SK-N-SH (cell line): ENCODE measurements around the gene KCTD11. TPM values are rescaled to one million over a fixed set of nuclear protein-coding genes. Genes with fewer than 3 reads are reported as not detected.

ENCODE experiments used
- CTCF ChIA-PET: fragments of 300-600, 350-600 bp; formaldehyde crosslinking; extraction: SDS; loops from one replicate; lab custom pipeline; 2021; lab: Yijun Ruan, JAX
- POLR2A ChIA-PET: fragments of 350-600 bp; sonication (Branson Sonifier 250); formaldehyde crosslinking; extraction: SDS; loops from one replicate; lab custom pipeline; 2020; ENCODE audit warnings: antibody characterized with exemption, inconsistent platforms; lab: Yijun Ruan, JAX
- DNase-seq: peaks from one replicate; pipeline ENCODE4 v3.0.0; 2012
- H2AFZ ChIP-seq: fragments of 200-600 bp; sonication (generic); 2 replicates; pipeline ENCODE4 v1.8.1; 2016; ENCODE audit warnings: antibody characterized with exemption, mild to moderate bottlenecking, low read depth
- H3F3A ChIP-seq: fragments of 200-600 bp; sonication (generic); replicated peaks from 2 replicates; pipeline ENCODE3; 2016; ENCODE audit warnings: antibody characterized with exemption, mild to moderate bottlenecking; ENCODE audit not compliant: insufficient read depth
- H3K27ac ChIP-seq, 2 experiments: fragments of 200-500 bp in 1 of 2; fragments of 200-600 bp in 1 of 2; sonication (Bioruptor generic) in 1 of 2; sonication (generic), shearing (Covaris generic) in 1 of 2; 2 replicates each; pipeline versions ENCODE4 v1.5.1 to v1.6.1; 2014 to 2016; ENCODE audit warnings: low read depth in 2 of 2, inconsistent platforms in 1 of 2, low read length in 1 of 2, mild to moderate bottlenecking in 1 of 2, mixed read lengths in 1 of 2
- H3K27me3 ChIP-seq: fragments of 200-600 bp; sonication (generic), shearing (Covaris generic); 2 replicates; pipeline ENCODE4 v1.6.1; 2016; ENCODE audit warnings: mixed run types; ENCODE audit not compliant: insufficient read depth
- H3K36me3 ChIP-seq, 2 experiments: fragments of 200-500 bp in 1 of 2; fragments of 200-600 bp in 1 of 2; sonication (Bioruptor generic) in 1 of 2; sonication (generic) in 1 of 2; replicated peaks in 1 of 2; 2 replicates each; pipeline versions ENCODE3 to v1.5.1; 2014 to 2016; ENCODE audit warnings: low read length in 1 of 2, mild to moderate bottlenecking in 1 of 2; ENCODE audit not compliant: insufficient read depth in 2 of 2, control insufficient read depth in 1 of 2
- H3K4me1 ChIP-seq, 2 experiments: fragments of 200-500 bp in 1 of 2; fragments of 200-600 bp in 1 of 2; sonication (Bioruptor generic) in 1 of 2; sonication (generic), shearing (Covaris generic) in 1 of 2; 2 replicates each; pipeline versions ENCODE4 v1.5.1 to v1.6.1; 2014 to 2016; ENCODE audit warnings: low read depth in 1 of 2, low read length in 1 of 2, mixed run types in 1 of 2; ENCODE audit not compliant: insufficient read depth in 2 of 2, control insufficient read depth in 1 of 2
- H3K4me2 ChIP-seq: fragments of 200-600 bp; sonication (generic), shearing (Covaris generic); 2 replicates; pipeline ENCODE4 v1.6.1; 2017; ENCODE audit warnings: mixed run types
- H3K4me3 ChIP-seq, 2 experiments: fragments of 200-500 bp in 1 of 2; fragments of 200-600 bp in 1 of 2; sonication (Bioruptor generic) in 1 of 2; sonication (generic), shearing (Covaris generic) in 1 of 2; 2 replicates each; pipeline versions ENCODE4 v1.5.1 to v1.8.1; 2014 to 2016; ENCODE audit warnings: low read depth in 2 of 2, inconsistent platforms in 1 of 2, low read length in 1 of 2, mild to moderate bottlenecking in 1 of 2, mixed read lengths in 1 of 2, moderate library complexity in 1 of 2
- H3K79me2 ChIP-seq: fragments of 200-600 bp; sonication (generic); 2 replicates; pipeline ENCODE4 v1.8.1; 2017; ENCODE audit warnings: mild to moderate bottlenecking; ENCODE audit not compliant: insufficient read depth
- H3K9ac ChIP-seq: fragments of 200-600 bp; sonication (generic); 2 replicates; pipeline ENCODE4 v1.6.1; 2017; ENCODE audit warnings: mixed run types
- H3K9me2 ChIP-seq: fragments of 200-600 bp; sonication (generic); 2 replicates; pipeline ENCODE4 v1.6.1; 2017; ENCODE audit warnings: mixed run types
- H3K9me3 ChIP-seq: fragments of 200-600 bp; sonication (generic); 2 replicates; pipeline ENCODE4 v1.6.1; 2017; ENCODE audit warnings: mixed run types, mild to moderate bottlenecking, moderate library complexity
- H4K20me1 ChIP-seq: fragments of 200-600 bp; sonication (generic); 2 replicates; pipeline ENCODE4 v1.6.1; 2017; ENCODE audit warnings: mild to moderate bottlenecking, mixed run types; ENCODE audit not compliant: insufficient read depth
- ELF1 ChIP-seq: IDR thresholded peaks from 2 replicates; pipeline ENCODE4 v1.4.0; 2012
- EP300 ChIP-seq, 2 experiments: IDR thresholded peaks; 2 replicates each; pipeline versions ENCODE4 v1.4.0 to v1.6.1; 2012; ENCODE audit warnings: borderline replicate concordance in 1 of 2, low read depth in 1 of 2, low read length in 1 of 2
- FOSL2 ChIP-seq: IDR thresholded peaks from 2 replicates; pipeline ENCODE4 v1.4.0; 2012; ENCODE audit warnings: low read depth, mild to moderate bottlenecking, moderate library complexity, borderline replicate concordance
- FOXJ3 ChIP-seq: sonication (generic); formaldehyde crosslinking; IDR thresholded peaks from 2 replicates; pipeline ENCODE4 v1.5.1; 2020; ENCODE audit warnings: mild to moderate bottlenecking, missing genetic modification reagents
- GABPA ChIP-seq: IDR thresholded peaks from 2 replicates; pipeline ENCODE4 v1.4.0; 2012; ENCODE audit warnings: low read depth, mild to moderate bottlenecking
- GATA2 ChIP-seq: sonication (generic); formaldehyde crosslinking; IDR thresholded peaks from 2 replicates; pipeline ENCODE4 v1.5.0; 2020; ENCODE audit warnings: mild to moderate bottlenecking, missing genetic modification reagents
- MEF2A ChIP-seq: IDR thresholded peaks from 2 replicates; pipeline ENCODE4 v1.4.0; 2012; ENCODE audit warnings: low read depth, borderline replicate concordance
- MXI1 ChIP-seq: IDR thresholded peaks from 2 replicates; pipeline ENCODE4 v1.6.1; 2012; ENCODE audit warnings: mild to moderate bottlenecking, low read depth, low read length, improper control_type of control experiment
- NRF1 ChIP-seq: IDR thresholded peaks from 2 replicates; pipeline ENCODE4 v1.6.1; 2012; ENCODE audit warnings: low read depth, mild to moderate bottlenecking, low read length
- RAD21 ChIP-seq: IDR thresholded peaks from 2 replicates; pipeline ENCODE4 v1.6.1; 2012; ENCODE audit warnings: mild to moderate bottlenecking, low read length
- RCOR1 ChIP-seq: fragments of 150-350 bp; IDR thresholded peaks from 2 replicates; pipeline ENCODE4 v1.6.1; 2017; ENCODE audit warnings: antibody characterized with exemption, low read length
- REST ChIP-seq: IDR thresholded peaks from 2 replicates; pipeline ENCODE4 v1.6.1; 2012; ENCODE audit warnings: mild to moderate bottlenecking, low read depth, low read length, moderate library complexity
- RXRA ChIP-seq: IDR thresholded peaks from 2 replicates; pipeline ENCODE4 v1.4.0; 2012; ENCODE audit warnings: low read depth, mild to moderate bottlenecking, borderline replicate concordance
- SMC3 ChIP-seq: IDR thresholded peaks from 2 replicates; pipeline ENCODE4 v1.6.1; 2012; ENCODE audit warnings: low read depth, low read length, improper control_type of control experiment
- TAF1 ChIP-seq: IDR thresholded peaks from 2 replicates; pipeline ENCODE4 v1.6.1; 2012; ENCODE audit warnings: low read depth, mild to moderate bottlenecking, low read length, moderate library complexity, borderline replicate concordance
- TCF12 ChIP-seq: IDR thresholded peaks from 2 replicates; pipeline ENCODE4 v1.4.0; 2012
- USF2 ChIP-seq: fragments of 150-350 bp; IDR thresholded peaks from 2 replicates; pipeline ENCODE4 v1.6.1; 2017; ENCODE audit warnings: antibody characterized with exemption, low read length, low read depth, borderline replicate concordance
- WGBS: methylation state at CpG from one replicate; pipeline ENCODE4 v1.1.6; 2017; ENCODE audit warnings: low lambda C conversion rate; 5-methylcytosine and 5-hydroxymethylcytosine counted together
- polyA plus RNA-seq, 3 experiments: library from polyadenylated mRNA; depleted of rRNA; stranded (reverse); fragments of >200 nt; gene quantifications; 2 replicates each; pipeline ENCODE4 v1.2.3, GENCODE V29; 2012

The KCTD11 gene
- polyA plus RNA-seq, 1 of the 3 experiments (the other 2 are of a cell fraction): 9.5 TPM

GRCh38 chr17:7315570-7316235 is 36.3 kb upstream of the KCTD11 start (continued):
- no peak for TF ChIP-seq REST
- no peak for TF ChIP-seq RAD21

DNA sequence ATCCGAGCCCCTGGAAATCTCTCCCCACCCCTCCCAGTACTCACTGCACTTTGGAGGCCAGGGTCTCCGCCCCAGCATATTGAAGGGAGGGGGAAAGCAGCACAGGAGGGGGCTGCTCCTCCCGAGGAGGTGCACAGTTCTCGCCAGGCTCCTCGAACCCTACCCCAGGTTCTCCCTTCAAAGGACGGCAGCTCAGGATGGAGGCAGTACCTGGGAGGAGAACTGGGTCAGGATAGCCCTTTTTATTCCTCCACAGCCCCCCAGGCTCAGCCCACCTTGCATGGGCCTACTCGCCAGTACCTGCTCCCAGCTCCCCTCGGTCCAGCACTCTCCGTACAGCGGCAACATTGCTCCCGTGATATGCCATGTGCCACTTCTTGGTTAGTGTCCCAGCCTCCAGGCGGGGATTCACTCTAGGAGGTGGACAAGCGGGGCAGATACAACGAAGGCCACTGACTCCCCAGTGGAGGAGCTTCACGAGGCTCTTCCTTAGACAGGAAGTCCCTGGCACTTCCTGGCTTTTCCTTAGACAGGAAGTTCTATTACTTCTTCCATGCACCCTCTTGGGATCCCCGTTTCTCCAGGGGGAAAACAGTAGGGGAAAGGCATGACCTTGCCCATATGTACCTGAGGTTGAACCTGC is 34.7 kb upstream of the KCTD11 start:
- ChIA-PET POLR2A (interaction anchor here (0.8 kb wide), 1 partner anchor 34 kb away, joined by 3 read pairs; no protein-coding TSS in a partner anchor), CTCF (interaction anchor here (0.7 to 2.9 kb wide), 4 partner anchors 7 to 271 kb away, joined by 3 to 12 read pairs (median 6); no protein-coding TSS in a partner anchor)
- Histone ChIP-seq H3K4me1 (peaks cover 10 to 30% of the 10 kb centered on the region in 2 experiments; a peak in 3 of 4 replicates), H3K4me2 (no peak overlapping the region), H3K9me2 (no peaks in the 10 kb centered on the region), H3K79me2 (peaks cover 24% of the 10 kb centered on the region), H3K9me3 (no peaks in the 10 kb centered on the region), H3F3A (peaks cover 29% of the 10 kb centered on the region), H2AFZ (no peak overlapping the region), H3K27ac (no peak overlapping the region), H3K36me3 (peaks cover 30 to 51% of the 10 kb centered on the region in 2 experiments), H3K27me3 (no peaks in the 10 kb centered on the region), H3K9ac (no peak overlapping the region), H3K4me3 (no peak overlapping the region), H4K20me1 (peaks cover 23% of the 10 kb centered on the region)
- TF ChIP-seq FOXJ3 (CRISPR knock-in tag) (no peak), REST (no peak), GABPA (no peak), MXI1 (no peak), SMC3 (no peak), TAF1 (no peak), FOSL2 (no peak), ELF1 (no peak), MEF2A (no peak), RXRA (no peak), NRF1 (no peak), TCF12 (no peak), EP300 (IDR thresholded peaks at IDR 0.05; ENCODE audit: borderline replicate concordance in 1 of 2, low read depth in 1 of 2, low read length in 1 of 2) (no peak), USF2 (no peak), GATA2 (CRISPR knock-in tag) (no peak), RCOR1 (no peak)
- peak; percentile 9 for DNase-seq
- 91% methylated on average over 15 of the region's 16 CpGs for WGBS
